ENCODE data around the gene HK2.
"Not testable (repeated sequence)": the region's sequence is repeated elsewhere in the genome, so short reads cannot be mapped to it uniquely, and the experiment has no call there.

Gene HK2

DNA sequence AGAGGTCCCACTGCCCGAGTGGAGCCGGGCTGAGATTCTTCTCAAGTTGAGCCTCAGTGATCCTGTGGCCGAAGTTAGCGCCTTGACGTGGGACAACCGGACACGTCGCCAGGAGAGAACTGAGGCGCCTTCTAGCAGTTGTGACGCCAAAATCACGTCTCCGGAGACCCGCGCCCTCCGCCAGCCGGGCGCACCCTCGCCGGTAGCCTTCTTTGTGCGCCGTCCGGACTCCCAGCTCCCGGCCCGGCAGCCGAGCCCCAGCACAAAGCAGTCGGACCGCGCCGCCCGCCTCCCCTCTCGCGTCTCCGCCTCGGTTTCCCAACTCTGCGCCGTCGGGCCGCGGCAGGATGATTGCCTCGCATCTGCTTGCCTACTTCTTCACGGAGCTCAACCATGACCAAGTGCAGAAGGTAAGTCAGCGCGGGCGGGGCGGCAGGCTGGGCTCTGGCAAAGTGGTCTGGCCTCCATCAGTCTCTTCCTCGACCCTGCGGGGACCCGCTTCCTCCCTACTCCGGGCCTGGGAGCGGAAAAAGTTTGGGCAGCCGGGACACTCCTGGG lies 386 bp downstream of the HK2 start:
- in situ Hi-C loops (cut with MboI; ENCODE audit: low pct_unique_long_range_greater_than_20kb, low sequenced_read_pairs); DNase-seq: not testable (repeated sequence)

GRCh38 chr2:74834792-74835755 lies 1.1 kb downstream of the HK2 start:
- peak; percentile 84 for DNase-seq
- in situ Hi-C loops (cut with MboI; ENCODE audit: low pct_unique_long_range_greater_than_20kb, low sequenced_read_pairs) = no loop called here

DNA sequence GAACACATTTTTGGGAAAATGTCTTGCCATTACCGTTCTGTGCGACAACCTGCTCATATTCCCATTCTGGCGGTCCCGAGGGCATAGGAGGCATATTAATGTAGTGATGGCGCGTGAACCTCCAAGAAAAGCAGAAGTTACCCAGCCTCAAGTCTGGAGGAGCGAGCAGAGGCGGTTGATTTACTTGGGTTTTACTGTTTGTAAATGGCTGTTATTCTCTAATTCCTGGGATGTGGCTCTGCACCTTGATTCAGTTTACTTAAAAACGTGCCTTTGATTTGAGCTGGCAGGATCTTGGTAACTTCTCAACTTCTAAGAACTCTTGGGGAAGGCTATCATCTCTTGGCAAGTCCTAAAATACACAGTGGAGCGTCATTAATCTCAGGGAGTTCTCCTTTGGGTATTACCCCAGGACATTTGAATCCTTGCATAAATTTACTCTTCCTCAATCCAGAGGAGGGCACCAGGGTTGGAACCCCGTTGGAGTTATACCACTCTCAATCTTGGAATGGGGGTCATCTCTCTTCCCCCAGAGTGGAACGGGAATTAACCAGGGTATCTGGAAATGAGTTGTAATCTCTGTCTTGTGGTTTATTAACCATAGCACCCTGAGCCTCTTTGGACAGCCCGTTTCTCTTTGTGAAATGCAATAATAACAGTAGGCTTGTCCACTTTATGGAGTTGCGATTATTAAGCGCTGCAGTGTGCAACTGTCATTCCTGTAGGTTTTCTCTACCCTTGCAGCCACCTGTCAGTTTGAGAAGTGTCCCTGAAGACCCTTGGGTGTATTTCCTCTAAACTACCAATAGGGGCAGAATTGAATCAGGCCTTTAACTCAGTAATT lies 2.1 kb downstream of the HK2 start:
- in situ Hi-C loops (cut with MboI; ENCODE audit: low pct_unique_long_range_greater_than_20kb, low sequenced_read_pairs) = no loop called here
- DNase-seq = peak; percentile 74

DNA sequence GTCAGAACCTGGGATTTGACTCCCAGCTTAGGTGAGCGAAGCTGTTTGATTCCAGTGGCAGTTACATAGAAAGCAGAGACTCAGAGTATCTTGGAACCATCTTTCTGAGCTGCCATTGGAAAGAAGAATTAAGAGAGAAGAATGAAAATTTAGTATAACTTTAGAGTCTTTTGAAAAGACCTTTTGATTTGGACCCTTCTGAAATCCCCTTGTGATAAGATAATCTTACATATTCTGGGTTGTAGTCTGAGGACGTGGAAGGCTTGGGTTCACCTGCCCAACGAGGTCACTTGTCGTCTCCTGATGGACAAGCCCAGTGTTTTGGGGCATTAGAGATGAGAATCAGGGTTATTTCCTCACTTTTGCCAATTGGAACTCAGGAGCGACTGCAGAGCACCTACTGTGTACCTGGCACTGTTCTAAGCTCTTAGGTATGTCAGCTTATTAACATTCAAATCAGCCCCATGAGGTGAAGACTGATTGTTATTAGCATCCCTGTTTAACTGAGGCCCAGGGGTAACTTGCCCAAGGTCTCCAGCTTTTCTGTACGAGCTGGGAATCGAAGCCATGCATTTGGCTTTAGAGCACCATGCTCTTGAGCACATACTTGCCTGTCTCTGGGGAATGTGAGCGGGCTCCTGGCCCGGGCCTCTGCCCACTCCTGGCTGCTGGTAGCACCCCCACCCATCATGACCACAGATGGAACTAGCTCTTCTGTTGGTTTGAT lies 2.9 kb downstream of the HK2 start:
- in situ Hi-C loops (cut with MboI; ENCODE audit: low pct_unique_long_range_greater_than_20kb, low sequenced_read_pairs) = no loop called here
- DNase-seq = no peak

GRCh38 chr2:74841641-74842040 lies 7.7 kb downstream of the HK2 start:
- no peak for DNase-seq
- in situ Hi-C loops (cut with MboI; ENCODE audit: low pct_unique_long_range_greater_than_20kb, low sequenced_read_pairs) = no loop called here

DNA sequence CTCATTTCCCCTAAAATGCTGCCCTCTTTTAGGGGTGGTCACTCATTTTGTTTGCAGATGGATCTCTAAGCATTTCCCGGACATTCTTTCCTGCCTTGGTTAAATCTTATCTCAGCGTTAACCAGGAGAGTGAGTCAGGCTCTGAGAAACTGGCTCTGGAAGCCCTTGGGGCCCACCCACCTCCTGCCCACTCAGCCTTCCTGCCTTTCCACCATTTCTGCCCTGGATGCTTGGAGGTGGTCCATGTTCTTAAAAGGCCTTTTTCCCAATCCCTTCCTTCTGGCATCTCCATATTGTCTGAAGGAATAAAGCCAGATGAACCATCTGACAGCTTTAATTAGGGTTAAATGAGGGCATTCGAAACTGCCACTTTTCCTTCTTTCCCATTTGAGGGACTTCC lies 9.5 kb downstream of the HK2 start:
- in situ Hi-C loops (cut with MboI; ENCODE audit: low pct_unique_long_range_greater_than_20kb, low sequenced_read_pairs) = no loop called here
- no peak for DNase-seq

- in situ Hi-C loops (cut with MboI; ENCODE audit: low pct_unique_long_range_greater_than_20kb, low sequenced_read_pairs) = no loop called here
- no peak for DNase-seq
These were observed 10.0 kb downstream of the HK2 start for GRCh38 chr2:74843899-74844298.

GRCh38 chr2:74844752-74845151 lies 10.8 kb downstream of the HK2 start:
- DNase-seq = no peak
- in situ Hi-C loops (cut with MboI; ENCODE audit: low pct_unique_long_range_greater_than_20kb, low sequenced_read_pairs) = no loop called here

DNA sequence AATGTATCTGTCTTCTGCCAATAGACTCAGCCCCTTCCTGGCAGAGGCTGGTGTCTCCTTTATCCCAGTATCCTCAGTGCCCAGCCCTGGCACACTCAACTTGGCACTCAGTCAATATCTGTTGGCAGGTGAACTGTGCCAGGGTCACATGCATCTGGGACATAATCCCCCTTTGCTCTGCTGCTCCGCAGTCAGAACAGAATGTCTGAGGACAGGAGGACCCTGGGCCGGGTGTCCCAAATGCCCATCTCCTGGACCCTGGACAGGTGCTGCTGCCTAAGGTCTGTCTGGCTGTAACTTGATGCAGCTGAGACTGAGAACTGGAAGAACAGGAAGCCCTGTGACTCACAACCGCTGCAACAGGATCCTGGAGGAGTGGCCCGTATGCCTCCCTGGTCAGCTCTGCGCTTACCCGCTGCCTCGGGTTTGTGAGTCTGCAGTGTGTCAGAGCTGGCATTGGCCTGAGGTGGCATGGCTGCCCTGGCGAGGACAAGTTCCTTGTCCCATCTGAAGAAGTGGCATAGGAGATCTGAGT lies 11.4 kb downstream of the HK2 start:
- peak; percentile 60 for DNase-seq
- in situ Hi-C loops (cut with MboI; ENCODE audit: low pct_unique_long_range_greater_than_20kb, low sequenced_read_pairs) = no loop called here

GRCh38 chr2:74845991-74846390 lies 12.1 kb downstream of the HK2 start:
- no peak for DNase-seq
- in situ Hi-C loops (cut with MboI; ENCODE audit: low pct_unique_long_range_greater_than_20kb, low sequenced_read_pairs) = no loop called here

DNA sequence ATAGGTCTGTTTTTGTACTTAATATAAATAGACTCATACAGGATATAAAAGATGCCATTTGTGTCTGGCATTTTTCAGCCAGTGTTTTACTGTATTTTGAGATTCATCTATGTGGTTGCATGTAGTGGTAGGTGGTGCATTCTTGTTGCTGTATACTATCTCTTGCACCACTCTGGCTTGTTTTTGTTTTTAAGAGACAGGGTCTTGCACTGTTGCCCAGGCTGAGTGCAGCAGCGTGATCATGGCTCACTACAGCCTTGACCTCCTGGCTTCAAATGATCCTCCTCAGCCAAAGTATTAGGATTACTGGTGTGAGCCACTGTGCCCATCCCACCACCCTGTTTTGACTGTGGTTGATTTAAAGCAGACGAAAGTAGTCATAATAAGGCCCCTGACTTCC lies 12.6 kb downstream of the HK2 start:
- DNase-seq = no peak
- in situ Hi-C loops (cut with MboI; ENCODE audit: low pct_unique_long_range_greater_than_20kb, low sequenced_read_pairs) = no loop called here

- no peak for DNase-seq
- in situ Hi-C loops (cut with MboI; ENCODE audit: low pct_unique_long_range_greater_than_20kb, low sequenced_read_pairs) = no loop called here
These were observed 13.3 kb downstream of the HK2 start for GRCh38 chr2:74847070-74847858.

GRCh38 chr2:74849228-74849892 lies 15.4 kb downstream of the HK2 start:
- in situ Hi-C loops (cut with MboI; ENCODE audit: low pct_unique_long_range_greater_than_20kb, low sequenced_read_pairs) = no loop called here

DNA sequence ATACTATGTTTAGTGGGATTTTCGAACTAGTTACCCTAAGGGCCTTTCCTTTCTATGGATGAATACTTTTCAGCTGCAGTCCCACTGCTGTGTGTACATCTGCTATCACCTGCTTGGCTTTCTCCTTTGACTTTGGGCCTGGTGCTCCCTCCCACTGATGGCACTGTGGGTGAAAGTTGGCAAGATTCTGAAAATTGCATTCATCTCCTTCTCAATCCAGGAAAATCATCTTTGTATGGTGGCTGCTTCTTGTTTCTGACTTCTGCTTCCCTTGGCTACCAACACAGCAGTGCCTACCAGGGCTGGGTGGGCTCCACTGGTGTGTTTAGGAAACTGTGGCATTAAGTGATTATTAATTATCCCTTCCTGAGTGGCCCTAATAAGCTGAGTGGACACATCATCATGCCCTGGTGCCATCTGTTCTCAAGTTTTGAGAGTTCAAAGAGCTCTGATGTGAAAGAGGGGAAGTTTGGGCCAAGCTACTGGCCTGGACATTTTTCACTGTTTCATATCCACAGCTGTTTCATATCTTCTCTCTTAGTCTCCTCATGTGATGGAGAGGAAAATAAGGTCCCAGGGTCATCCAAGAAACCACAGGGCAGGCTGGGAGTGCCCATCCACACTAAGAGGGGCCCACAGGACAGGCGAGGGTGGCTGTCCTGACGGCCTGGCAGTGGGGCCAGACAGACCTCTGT lies 16.7 kb downstream of the HK2 start:
- DNase-seq = no peak
- in situ Hi-C loops (cut with MboI; ENCODE audit: low pct_unique_long_range_greater_than_20kb, low sequenced_read_pairs) = no loop called here

More at GRCh38 chr2:74849228-74849892, 15.4 kb downstream of the HK2 start:
- peak; percentile 80 for DNase-seq

- DNase-seq = no peak
- in situ Hi-C loops (cut with MboI; ENCODE audit: low pct_unique_long_range_greater_than_20kb, low sequenced_read_pairs) = no loop called here
These were observed 17.3 kb downstream of the HK2 start for GRCh38 chr2:74851191-74851566.

- in situ Hi-C loops (cut with MboI; ENCODE audit: low pct_unique_long_range_greater_than_20kb, low sequenced_read_pairs); DNase-seq: not testable (repeated sequence)
These were observed 19.4 kb downstream of the HK2 start for GRCh38 chr2:74853360-74853759.

DNA sequence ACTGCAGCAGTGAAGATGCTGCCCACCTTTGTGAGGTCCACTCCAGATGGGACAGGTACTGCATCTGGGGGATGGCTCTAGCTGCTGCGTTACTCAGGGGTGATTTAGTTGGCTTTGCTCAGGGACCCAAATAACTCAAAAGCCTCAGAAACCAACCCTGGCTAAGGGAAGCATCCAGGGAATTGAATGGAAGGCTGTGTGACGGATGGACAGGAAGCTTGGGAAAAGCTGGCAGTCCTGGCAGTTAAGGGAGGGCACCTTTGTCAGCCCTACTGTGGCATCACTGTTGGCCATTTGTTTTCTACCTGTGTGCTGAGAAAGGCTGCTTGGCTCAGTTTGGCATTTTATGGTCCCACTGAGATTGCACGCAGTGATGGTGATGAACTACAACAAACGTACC lies 20.5 kb downstream of the HK2 start:
- DNase-seq = no peak
- in situ Hi-C loops (cut with MboI; ENCODE audit: low pct_unique_long_range_greater_than_20kb, low sequenced_read_pairs) = no loop called here

Measured in KBM-7 (cell line).